Measurements from ENCODE around the gene CCDC127.

The CCDC127 gene

DNA sequence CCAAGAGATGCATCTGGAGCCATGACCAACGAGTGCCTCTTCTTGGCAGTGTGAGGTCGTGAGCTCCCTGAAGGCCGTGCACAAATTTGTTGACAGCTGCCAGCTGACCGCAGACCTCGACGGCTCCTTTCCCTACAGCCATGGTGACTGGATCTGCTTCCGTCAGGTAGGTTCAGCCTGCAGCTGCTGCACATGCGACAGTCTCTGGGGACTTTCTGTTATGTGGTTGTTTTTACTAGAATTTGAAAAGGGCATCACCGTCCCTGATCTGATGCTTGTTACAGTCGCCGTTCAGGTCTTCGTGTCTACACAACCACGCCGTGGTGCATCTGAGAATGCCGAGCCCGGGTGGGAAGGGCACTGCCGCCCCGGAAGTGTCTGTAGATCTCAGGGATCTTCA lies 63.1 kb downstream of the CCDC127 start:
- no peak for TF ChIP-seq EP300 (IDR thresholded peaks at IDR 0.05; ENCODE audit: borderline replicate concordance)
- no peak for TF ChIP-seq EGR1 (IDR thresholded peaks at IDR 0.05)
- no peak for TF ChIP-seq YY1 (IDR thresholded peaks at IDR 0.05; ENCODE audit: low read depth)
- TF ChIP-seq FOXM1 (IDR thresholded peaks at IDR 0.05; ENCODE audit: borderline replicate concordance, low read depth) = no peak
- TF ChIP-seq ZBTB7A (IDR thresholded peaks at IDR 0.05; ENCODE audit: low read depth) = no peak
- TF ChIP-seq TAF1 (IDR thresholded peaks at IDR 0.05; ENCODE audit: low read depth) = no peak
- TF ChIP-seq CEBPB (IDR thresholded peaks at IDR 0.05) = no peak
- TF ChIP-seq TCF12 (IDR thresholded peaks at IDR 0.05; ENCODE audit: low read depth) = no peak
- no peak for TF ChIP-seq USF1 (IDR thresholded peaks at IDR 0.05)

- TF ChIP-seq FOXM1 (IDR thresholded peaks at IDR 0.05; ENCODE audit: borderline replicate concordance, low read depth) (no peak), CREB1 (IDR thresholded peaks at IDR 0.05; ENCODE audit: low read depth) (no peak), TCF12 (IDR thresholded peaks at IDR 0.05; ENCODE audit: low read depth) (no peak), NFIC (IDR thresholded peaks at IDR 0.05) (no peak), ZBTB7A (IDR thresholded peaks at IDR 0.05; ENCODE audit: low read depth) (no peak), TAF1 (IDR thresholded peaks at IDR 0.05; ENCODE audit: low read depth) (no peak), TEAD4 (IDR thresholded peaks at IDR 0.05) (no peak), MAX (IDR thresholded peaks at IDR 0.05) (no peak), CEBPB (IDR thresholded peaks at IDR 0.05) (no peak), EGR1 (IDR thresholded peaks at IDR 0.05) (no peak), USF1 (IDR thresholded peaks at IDR 0.05) (no peak), RAD21 (IDR thresholded peaks at IDR 0.05; ENCODE audit: low read depth) (no peak), EP300 (IDR thresholded peaks at IDR 0.05; ENCODE audit: borderline replicate concordance) (no peak), YY1 (IDR thresholded peaks at IDR 0.05; ENCODE audit: low read depth) (no peak)
- TF ChIP-seq, protein P1, sequence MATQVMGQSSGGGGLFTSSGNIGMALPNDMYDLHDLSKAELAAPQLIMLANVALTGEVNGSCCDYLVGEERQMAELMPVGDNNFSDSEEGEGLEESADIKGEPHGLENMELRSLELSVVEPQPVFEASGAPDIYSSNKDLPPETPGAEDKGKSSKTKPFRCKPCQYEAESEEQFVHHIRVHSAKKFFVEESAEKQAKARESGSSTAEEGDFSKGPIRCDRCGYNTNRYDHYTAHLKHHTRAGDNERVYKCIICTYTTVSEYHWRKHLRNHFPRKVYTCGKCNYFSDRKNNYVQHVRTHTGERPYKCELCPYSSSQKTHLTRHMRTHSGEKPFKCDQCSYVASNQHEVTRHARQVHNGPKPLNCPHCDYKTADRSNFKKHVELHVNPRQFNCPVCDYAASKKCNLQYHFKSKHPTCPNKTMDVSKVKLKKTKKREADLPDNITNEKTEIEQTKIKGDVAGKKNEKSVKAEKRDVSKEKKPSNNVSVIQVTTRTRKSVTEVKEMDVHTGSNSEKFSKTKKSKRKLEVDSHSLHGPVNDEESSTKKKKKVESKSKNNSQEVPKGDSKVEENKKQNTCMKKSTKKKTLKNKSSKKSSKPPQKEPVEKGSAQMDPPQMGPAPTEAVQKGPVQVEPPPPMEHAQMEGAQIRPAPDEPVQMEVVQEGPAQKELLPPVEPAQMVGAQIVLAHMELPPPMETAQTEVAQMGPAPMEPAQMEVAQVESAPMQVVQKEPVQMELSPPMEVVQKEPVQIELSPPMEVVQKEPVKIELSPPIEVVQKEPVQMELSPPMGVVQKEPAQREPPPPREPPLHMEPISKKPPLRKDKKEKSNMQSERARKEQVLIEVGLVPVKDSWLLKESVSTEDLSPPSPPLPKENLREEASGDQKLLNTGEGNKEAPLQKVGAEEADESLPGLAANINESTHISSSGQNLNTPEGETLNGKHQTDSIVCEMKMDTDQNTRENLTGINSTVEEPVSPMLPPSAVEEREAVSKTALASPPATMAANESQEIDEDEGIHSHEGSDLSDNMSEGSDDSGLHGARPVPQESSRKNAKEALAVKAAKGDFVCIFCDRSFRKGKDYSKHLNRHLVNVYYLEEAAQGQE (IDR thresholded peaks at IDR 0.05; ENCODE audit: low read depth) = no peak
Observed at GRCh38 chr5:154236-154635, 63.7 kb downstream of the CCDC127 start.

- TF ChIP-seq TAF1 (IDR thresholded peaks at IDR 0.05; ENCODE audit: low read depth) (no peak), EP300 (IDR thresholded peaks at IDR 0.05; ENCODE audit: borderline replicate concordance) (no peak), TEAD4 (IDR thresholded peaks at IDR 0.05) (no peak)
Observed at GRCh38 chr5:153256-153655, 64.7 kb downstream of the CCDC127 start.

- TF ChIP-seq CEBPB (IDR thresholded peaks at IDR 0.05) = peak; percentile 47; the same call in 1 of the 2 replicates
- no peak for TF ChIP-seq TCF12 (IDR thresholded peaks at IDR 0.05; ENCODE audit: low read depth)
Observed at GRCh38 chr5:152077-152476, 65.9 kb downstream of the CCDC127 start.

- TF ChIP-seq CREB1 (IDR thresholded peaks at IDR 0.05; ENCODE audit: low read depth) = no peak
- no peak for TF ChIP-seq TAF1 (IDR thresholded peaks at IDR 0.05; ENCODE audit: low read depth)
- TF ChIP-seq CEBPB (IDR thresholded peaks at IDR 0.05) = no peak
- TF ChIP-seq NFIC (IDR thresholded peaks at IDR 0.05) = no peak
- no peak for TF ChIP-seq FOXM1 (IDR thresholded peaks at IDR 0.05; ENCODE audit: borderline replicate concordance, low read depth)
- no peak for TF ChIP-seq ZBTB7A (IDR thresholded peaks at IDR 0.05; ENCODE audit: low read depth)
- no peak for TF ChIP-seq YY1 (IDR thresholded peaks at IDR 0.05; ENCODE audit: low read depth)
- TF ChIP-seq MAX (IDR thresholded peaks at IDR 0.05) = no peak
Observed at GRCh38 chr5:150746-151145, 67.2 kb downstream of the CCDC127 start.

GRCh38 chr5:149745-150485 lies 68.0 kb downstream of the CCDC127 start:
- no peak for TF ChIP-seq YY1 (IDR thresholded peaks at IDR 0.05; ENCODE audit: low read depth)
- peak; percentile 82; the same call in 1 of the 2 replicates for TF ChIP-seq NFIC (IDR thresholded peaks at IDR 0.05)
- TF ChIP-seq, protein P1 (IDR thresholded peaks at IDR 0.05; ENCODE audit: low read depth) = no peak
- peak; percentile 30; the same call in 1 of the 2 replicates for TF ChIP-seq TEAD4 (IDR thresholded peaks at IDR 0.05)
- no peak for TF ChIP-seq ZBTB7A (IDR thresholded peaks at IDR 0.05; ENCODE audit: low read depth)
- peak; percentile 40; the same call in 1 of the 2 replicates for TF ChIP-seq EP300 (IDR thresholded peaks at IDR 0.05; ENCODE audit: borderline replicate concordance)
- TF ChIP-seq EGR1 (IDR thresholded peaks at IDR 0.05) = no peak
- TF ChIP-seq RAD21 (IDR thresholded peaks at IDR 0.05; ENCODE audit: low read depth) = no peak
- TF ChIP-seq TAF1 (IDR thresholded peaks at IDR 0.05; ENCODE audit: low read depth) = no peak
- no peak for TF ChIP-seq MAX (IDR thresholded peaks at IDR 0.05)
- TF ChIP-seq USF1 (IDR thresholded peaks at IDR 0.05) = no peak
- TF ChIP-seq TCF12 (IDR thresholded peaks at IDR 0.05; ENCODE audit: low read depth) = no peak
- no peak for TF ChIP-seq CREB1 (IDR thresholded peaks at IDR 0.05; ENCODE audit: low read depth)
- 0 out of 2 replicates have a peak, but pooled peaks have one; percentile 19 for TF ChIP-seq FOXM1 (IDR thresholded peaks at IDR 0.05; ENCODE audit: borderline replicate concordance, low read depth)
- no peak for TF ChIP-seq CEBPB (IDR thresholded peaks at IDR 0.05)
